GM19372 (cell line): ENCODE data around the gene ASTL.

Experiments
- ATAC-seq: cut with Tn5 transposase; IDR thresholded peaks from one replicate; pipeline ENCODE4 v1.9.1; 2021; ENCODE audit warnings: mild to moderate bottlenecking, low read depth, moderate library complexity; ENCODE audit not compliant: unreplicated experiment

Gene ASTL

DNA sequence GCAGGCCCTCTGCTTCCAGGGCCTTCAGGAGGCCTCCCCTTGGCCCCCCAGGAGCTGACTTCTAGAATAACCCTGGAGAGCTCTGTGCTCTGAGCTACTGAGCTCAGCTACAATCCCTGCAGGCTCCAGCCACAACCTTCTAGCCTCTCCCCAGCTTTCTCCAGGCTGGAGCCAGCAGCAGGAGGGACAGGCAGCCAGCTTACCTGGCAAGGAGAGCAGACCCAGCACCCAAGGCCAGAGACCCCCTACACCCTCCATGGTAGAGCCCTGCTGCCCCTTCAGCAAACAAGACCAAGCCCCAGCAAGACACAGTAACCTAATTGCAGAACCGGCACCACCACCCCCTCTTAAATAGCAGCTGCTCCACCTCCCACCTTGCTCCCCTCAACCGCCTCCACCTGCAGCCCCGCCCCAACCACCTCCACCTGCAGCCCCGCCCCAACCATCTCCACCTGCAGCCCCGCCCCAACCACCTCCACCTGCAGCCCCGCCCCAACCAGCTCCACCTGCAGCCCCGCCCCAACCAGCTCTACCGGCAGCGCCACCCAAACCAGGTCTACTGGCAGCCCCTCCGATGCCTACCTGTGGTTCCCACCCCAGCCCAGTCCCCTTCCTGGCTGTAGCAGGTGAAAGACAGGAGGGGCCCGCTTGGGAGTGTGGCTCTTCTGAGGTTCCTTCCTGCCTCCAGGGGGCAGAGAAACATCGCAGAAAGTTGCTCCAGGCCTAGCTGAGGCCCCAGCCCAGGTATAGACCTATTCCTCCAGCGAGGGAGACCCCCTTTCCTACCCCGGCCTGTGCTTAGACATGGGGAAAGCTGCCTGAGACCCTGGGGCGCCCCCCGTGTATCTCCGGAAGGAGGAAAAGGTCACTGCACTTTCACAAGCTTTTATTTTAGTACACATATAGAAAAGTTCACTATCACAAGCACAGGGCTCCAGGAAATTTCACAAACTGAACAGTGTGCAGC is at the start of gene ASTL:
ASTL (minus strand) TSS at position 324 of the 967 bp plus-strand sequence; CDS start at position 258, 66 bp downstream.
- no peak for ATAC-seq

- no peak for ATAC-seq
These were observed 48.3 kb upstream of the ASTL start for GRCh38 chr2:96186562-96186961.

GRCh38 chr2:96185516-96185915 is 47.2 kb upstream of the ASTL start:
- no peak for ATAC-seq

DNA sequence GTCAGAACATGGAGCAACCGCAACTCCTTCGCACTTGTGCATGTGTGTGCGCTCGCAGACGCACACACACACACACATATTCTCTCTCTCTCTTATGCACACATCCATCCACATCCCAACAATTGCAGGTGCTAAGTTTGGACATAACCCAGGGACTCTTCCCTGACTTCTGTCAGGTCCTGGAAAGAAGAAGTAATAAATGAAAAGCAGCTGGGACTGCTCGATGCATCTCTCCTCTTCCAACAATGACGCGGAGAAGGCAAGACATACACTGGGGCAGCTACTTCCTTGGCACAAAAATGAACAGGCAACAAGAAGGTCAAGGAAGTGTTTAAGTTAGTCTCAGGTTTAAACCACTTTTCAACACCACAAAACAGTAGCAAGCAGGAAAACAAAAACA is 46.7 kb upstream of the ASTL start:
- ATAC-seq, result no peak

DNA sequence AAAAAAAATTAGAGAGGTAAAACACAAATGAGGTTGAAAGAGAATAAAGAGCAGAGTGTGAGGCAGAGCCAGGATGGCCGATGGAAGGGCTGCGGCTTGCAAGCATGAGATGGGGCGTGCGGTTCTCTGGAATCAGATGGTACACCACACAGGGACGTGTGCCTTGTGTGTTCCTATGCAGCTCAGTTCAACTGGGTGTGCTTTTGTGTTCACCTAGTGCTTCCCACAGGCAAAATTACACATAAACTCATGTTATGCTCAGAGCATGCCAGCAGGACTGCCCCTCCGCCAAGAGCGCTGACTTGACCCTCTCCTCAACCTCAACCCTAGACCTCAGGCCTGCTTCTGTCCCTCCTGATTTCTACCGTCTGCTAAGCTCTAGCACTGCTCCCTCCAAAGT is 45.9 kb upstream of the ASTL start:
- no peak for ATAC-seq

DNA sequence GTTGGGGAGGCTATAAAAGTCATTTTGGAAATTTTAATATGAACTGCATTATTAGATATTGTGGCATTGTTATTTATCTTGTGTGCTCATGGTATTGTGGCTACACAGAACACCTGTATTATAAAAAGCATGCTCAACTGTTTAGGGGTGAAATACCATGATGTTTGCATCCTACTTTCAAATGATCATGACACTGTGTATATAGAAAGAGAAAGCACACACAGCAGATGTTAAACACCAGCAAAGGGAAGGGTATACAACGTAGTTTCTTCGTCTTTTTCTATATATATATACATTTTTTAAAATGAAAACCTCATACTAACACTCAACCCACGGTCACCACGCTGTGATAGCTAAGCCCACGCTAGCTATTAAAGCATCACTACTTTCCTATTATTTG is 43.2 kb upstream of the ASTL start:
- no peak for ATAC-seq

- ATAC-seq, result no peak
These were observed 42.2 kb upstream of the ASTL start for GRCh38 chr2:96180521-96180920.

DNA sequence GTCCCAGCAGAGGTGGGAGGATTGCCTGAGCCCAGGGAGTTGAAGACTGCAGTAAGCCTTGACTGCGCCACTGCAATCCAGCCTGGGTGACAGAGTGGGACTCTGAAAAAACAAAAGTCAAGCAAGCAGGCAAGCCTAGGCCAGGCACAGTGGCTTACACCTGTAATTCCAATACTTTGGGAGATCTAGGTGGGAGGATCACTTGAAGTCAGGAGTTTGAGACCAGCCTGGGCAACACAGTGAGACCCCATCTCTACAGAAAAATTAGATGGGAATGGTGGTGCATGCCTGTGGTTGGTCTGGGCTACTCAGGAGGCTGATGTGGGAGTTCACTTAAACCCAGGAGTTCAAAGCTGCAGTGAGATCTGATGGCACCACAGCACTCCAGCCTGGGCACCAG is 41.7 kb upstream of the ASTL start:
- ATAC-seq, result no peak

DNA sequence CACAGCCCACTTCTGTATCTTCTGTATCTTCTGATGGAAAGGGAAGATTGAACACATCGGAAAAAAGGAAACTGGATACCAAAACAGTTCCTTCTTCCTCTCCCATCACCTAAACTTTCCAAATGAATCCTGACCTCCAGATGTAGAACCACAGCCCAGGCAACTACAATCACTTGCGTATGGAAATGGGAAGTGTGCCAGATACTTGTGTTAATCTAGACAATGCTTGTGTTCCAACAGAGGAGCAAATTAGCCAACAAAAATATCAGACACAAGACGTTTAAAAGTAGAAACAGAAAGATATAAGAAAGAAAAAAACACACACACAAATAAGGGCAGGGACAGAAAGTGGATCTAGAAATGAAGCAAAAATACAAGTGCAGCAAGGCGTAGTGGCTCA is 38.4 kb upstream of the ASTL start:
- no peak for ATAC-seq

GRCh38 chr2:96175951-96176350 is 37.6 kb upstream of the ASTL start:
- ATAC-seq, result no peak

- ATAC-seq, result peak; percentile 74
These were observed 36.2 kb upstream of the ASTL start for GRCh38 chr2:96174251-96175144.

- no peak for ATAC-seq
These were observed 33.5 kb upstream of the ASTL start for GRCh38 chr2:96171831-96172230.

- ATAC-seq, result no peak
These were observed 32.3 kb upstream of the ASTL start for GRCh38 chr2:96170626-96171025.

DNA sequence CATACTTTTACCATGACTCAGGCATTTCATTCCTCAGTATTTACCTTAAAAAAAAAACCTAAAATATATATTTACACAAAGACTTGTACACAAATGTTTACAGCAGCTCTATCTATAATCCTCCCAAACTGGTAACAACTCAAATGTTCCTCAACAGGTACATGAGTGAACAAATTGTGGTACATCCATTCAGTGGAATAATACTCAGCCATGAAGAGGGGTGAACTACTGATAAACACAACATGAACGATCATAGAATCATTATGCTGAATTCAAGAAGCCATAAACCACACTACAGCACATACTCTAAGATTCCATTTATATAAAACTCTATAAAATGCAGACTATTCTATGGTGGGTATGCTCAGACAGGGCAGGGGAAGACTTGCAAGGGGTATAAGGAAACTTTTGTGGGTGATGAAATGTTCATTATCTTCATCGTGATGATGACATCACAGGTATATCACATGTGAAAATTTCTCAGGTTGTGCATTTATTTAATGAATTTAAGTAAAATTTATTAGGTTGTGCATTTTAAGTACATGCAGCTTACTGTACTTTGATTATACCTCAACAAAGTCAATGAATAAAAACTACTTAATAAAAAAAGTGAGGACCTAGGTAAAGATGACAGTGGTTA is 31.7 kb upstream of the ASTL start:
- no peak for ATAC-seq

DNA sequence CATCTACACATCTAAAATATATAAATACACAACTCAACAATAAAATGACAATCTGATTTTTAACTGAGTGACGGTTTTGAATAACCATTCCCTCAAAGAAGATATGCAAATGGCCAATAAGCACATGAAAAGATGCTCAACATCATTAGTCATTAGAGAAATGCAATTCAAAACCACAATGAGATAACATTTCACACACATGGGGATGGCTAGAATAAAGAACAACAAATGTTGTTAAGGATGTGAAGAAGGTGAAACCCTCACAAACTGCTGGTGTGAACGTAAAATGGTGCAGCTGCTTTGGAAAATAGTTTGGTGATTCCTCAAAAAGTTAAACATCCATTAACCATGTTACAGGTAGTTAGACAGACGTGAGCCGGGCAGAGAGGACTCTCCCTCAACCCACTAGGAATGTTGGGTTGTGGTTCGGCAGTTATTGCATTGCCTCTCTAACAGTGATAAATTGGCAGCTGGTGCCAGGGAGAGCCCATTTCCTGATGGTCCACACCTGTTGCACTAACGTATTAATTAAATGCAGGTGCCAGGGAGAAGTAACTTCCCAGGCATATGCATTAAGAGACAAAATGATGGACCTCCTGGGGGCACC is 29.2 kb upstream of the ASTL start:
- ATAC-seq, result no peak

DNA sequence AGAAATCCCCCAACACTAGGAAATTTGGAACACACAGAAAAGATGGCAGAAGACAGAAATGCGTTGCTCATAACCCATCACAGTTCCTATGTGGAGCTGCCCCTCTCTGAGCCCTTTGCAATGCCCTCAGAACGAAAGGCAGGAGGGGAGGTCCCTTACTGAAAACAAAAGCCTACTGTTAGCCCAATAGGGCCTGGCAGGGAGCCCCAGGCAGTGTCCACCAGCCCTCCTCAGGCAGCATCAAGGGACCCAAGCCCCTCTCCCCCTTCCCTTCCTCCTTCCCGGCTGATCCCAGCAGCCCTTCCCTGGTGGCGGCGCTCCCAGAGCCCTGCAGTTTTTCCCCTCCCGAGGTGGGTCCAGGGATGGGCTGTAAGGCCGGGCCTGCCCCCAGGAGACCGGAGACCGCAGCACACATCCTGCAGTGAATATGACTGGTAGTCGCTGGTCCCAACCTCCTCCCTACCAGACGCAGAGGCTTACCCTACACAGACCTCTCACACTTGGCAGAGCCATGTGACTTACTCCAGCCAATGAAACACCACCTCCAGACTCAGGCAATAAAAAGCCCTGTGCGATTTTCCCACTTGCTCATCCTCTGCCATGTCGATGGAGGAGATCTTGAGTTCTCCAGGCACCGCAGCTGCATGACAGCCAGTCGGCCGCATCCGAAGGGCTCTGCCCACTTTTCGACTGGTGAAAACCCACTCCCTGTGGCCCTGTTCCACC is 26.3 kb upstream of the ASTL start:
- peak; percentile 46 for ATAC-seq

- peak; percentile 76 for ATAC-seq
These were observed 25.6 kb upstream of the ASTL start for GRCh38 chr2:96163768-96164429.

GRCh38 chr2:96163415-96163767 is 25.1 kb upstream of the ASTL start:
- peak; percentile 16 for ATAC-seq

- ATAC-seq, result no peak
These were observed 23.6 kb upstream of the ASTL start for GRCh38 chr2:96161898-96162297.
